Motor neuron (in vitro differentiated cells): ENCODE measurements around the gene PTCSC3. TPM values are rescaled to one million over a fixed set of nuclear protein-coding genes. Genes with fewer than 3 reads are reported as not detected.
"Not testable (repeated sequence)": the region's sequence is repeated elsewhere in the genome, so short reads cannot be mapped to it uniquely, and the experiment has no call there.

ENCODE experiments used
- ATAC-seq, 8 experiments: fragments of 200-7000 bp; cut with Tn5 transposase; replicated peaks in 6 of 8; 2 replicates each; pipeline ENCODE4 v1.8.0; 2021; ENCODE audit warnings: mild to moderate bottlenecking in 8 of 8, moderate library complexity in 8 of 8
- H3K27ac ChIP-seq, 2 donors: fragments of 250-450 bp; sonication (Bioruptor Pico); 2 replicates each; pipeline ENCODE4 v1.9.0; 2021; ENCODE audit warnings: antibody characterized with exemption in 2 of 2, mild to moderate bottlenecking in 2 of 2, moderate library complexity in 1 of 2
- H3K4me1 ChIP-seq, 2 donors: fragments of 250-450 bp; sonication (Bioruptor Pico); replicated peaks in 1 of 2; 2 replicates each; pipeline ENCODE4 v1.6.1; 2021; ENCODE audit warnings: antibody characterized with exemption in 2 of 2, mild to moderate bottlenecking in 2 of 2, moderate library complexity in 1 of 2
- H3K4me3 ChIP-seq, 5 donors: fragments of 250-450 bp; sonication (Bioruptor Pico); 2 replicates each; pipeline ENCODE4 v1.9.0; 2021; ENCODE audit warnings: antibody characterized with exemption in 5 of 5, mild to moderate bottlenecking in 5 of 5, moderate library complexity in 4 of 5
- WGBS, 10 experiments: fragments of 450-650 bp; shearing (Covaris generic); methylation state at CpG; one replicate each; pipeline ENCODE4 v1.0.0; 2022; 5-methylcytosine and 5-hydroxymethylcytosine counted together
- in situ Hi-C, 9 experiments: fragments of 400-800 bp; cut with MboI; loops; one replicate each; pipeline ENCODE4 v1.15.0; 2021; ENCODE audit warnings: low sequenced_read_pairs in 9 of 9, low pct_unique_long_range_greater_than_20kb in 2 of 9; ENCODE audit not compliant: unreplicated experiment in 9 of 9
- total RNA-seq, 8 experiments: library from RNA; unstranded; fragments of 300-600 nt; gene quantifications; 2 replicates each; pipeline versions ENCODE4 v1.2.3 to v1.2.4, GENCODE V29; 2022

The PTCSC3 gene
- total RNA-seq, 8 experiments from 2014 or later, result not detected

DNA sequence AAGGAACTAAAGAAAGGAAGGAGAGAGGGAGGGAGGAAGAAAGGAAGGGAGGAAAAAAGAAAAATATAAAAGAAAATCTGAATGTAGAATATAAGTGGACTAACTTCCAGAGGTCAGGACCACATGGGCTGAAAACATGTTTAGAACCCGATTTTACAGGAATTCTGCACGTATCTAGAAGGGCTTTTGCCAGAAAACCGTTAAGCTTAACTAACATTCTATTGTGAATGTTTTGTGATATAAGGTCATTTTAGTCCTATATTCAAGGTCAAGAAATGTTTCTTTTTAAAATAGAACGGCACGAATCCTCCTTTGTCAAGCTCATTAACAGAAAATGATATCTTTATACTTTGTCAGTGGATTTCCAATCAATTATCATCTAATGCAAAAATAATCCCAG is 13.1 kb downstream of the PTCSC3 start:
- in situ Hi-C loops, result no loop called here
- no peak overlapping the region for H3K27ac ChIP-seq
- no peak for ATAC-seq
- peaks cover 0 to 10% of the 10 kb centered on the region in 2 donors for H3K4me1 ChIP-seq
- no peak overlapping the region for H3K4me3 ChIP-seq
- 14 to 83% (median 73%) methylated on average over 3 to 5 of the region's 5 CpGs for WGBS, 10 experiments

DNA sequence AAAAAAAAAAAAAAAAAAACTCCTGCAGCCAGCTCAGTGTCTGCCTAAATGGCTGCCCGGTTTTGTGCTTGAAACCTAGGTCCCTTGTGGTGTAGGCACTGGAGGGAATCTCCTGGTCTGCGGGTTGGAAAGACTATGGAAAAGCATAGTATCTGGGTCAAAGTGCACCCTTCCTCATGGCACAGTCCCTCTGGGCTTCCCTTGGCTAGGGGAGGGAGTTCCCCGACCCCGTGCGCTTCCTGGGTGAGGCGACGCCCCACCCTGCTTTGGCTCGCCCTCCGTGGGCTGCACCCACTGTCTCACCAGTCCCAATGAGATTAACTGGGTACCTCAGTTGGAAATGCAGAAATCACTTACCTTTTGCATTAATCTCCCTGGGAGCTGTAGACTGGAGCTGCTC is 14.3 kb downstream of the PTCSC3 start:
- in situ Hi-C loops, result no loop called here
- ATAC-seq, result no peak
- H3K4me1 ChIP-seq, result peaks cover 0 to 10% of the 10 kb centered on the region in 2 donors
- no peak overlapping the region for H3K4me3 ChIP-seq
- no peak overlapping the region for H3K27ac ChIP-seq
- 53 to 93% methylated on average over 3 to 8 of the region's 9 CpGs; no CpG with 5 or more reads in 8 of the 10 experiments for WGBS, 10 experiments

- no peak overlapping the region for H3K27ac ChIP-seq
- in situ Hi-C loops, result no loop called here
- H3K4me1 ChIP-seq, result peaks cover 0 to 10% of the 10 kb centered on the region in 2 donors
- H3K4me3 ChIP-seq, result no peak overlapping the region
- ATAC-seq, result no peak
- 80 to 100% (median 86%) methylated on average over 1 to 3 of the region's 12 CpGs; no CpG with 5 or more reads in 6 of the 10 experiments for WGBS, 10 experiments
Measured at GRCh38 chr14:36161776-36162175, 14.7 kb downstream of the PTCSC3 start.

GRCh38 chr14:36151335-36151734 is 25.2 kb downstream of the PTCSC3 start:
- in situ Hi-C loops, result no loop called here
- no peaks in the 10 kb centered on the region for H3K4me1 ChIP-seq
- H3K4me3 ChIP-seq, result no peak overlapping the region
- no peak overlapping the region for H3K27ac ChIP-seq
- no peak for ATAC-seq
- 0 to 95% (median 88%) methylated on average over 2 to 3 of the region's 3 CpGs; no CpG with 5 or more reads in 1 of the 10 experiments for WGBS, 10 experiments

DNA sequence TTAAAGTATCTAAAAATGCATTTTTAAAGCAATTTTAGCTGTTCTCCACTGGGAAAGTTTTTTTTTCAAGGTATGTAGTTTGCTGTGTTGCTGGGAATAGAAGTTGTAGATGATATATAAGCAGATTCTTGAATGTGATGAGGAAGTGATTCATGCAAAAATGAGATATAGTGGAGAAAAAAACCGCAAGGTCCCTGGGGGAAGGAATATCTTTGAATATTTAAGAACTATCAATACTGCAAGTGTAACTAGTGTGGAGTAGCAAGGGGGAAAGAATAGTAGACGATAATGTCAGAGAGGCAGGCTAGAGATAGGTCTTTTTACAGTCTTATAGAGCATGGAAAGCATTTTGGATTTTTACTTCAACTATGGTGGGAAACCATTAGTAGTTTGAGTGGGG is 42.5 kb downstream of the PTCSC3 start:
- Histone ChIP-seq H3K4me1 (no peaks in the 10 kb centered on the region), H3K27ac (no peak overlapping the region), H3K4me3 (no peak overlapping the region)
- in situ Hi-C loops, result no loop called here
- ATAC-seq, result peak in 1 of 8 experiments; percentile 63
- WGBS, 10 experiments, result 20 to 95% (median 71%) methylated on average over 1 to 2 of the region's 2 CpGs; no CpG with 5 or more reads in 1 of the 10 experiments

- in situ Hi-C loops, result no loop called here
Measured at GRCh38 chr14:36132826-36133225, 43.7 kb downstream of the PTCSC3 start.

GRCh38 chr14:36130186-36130585 is 46.3 kb downstream of the PTCSC3 start:
- ATAC-seq, result no peak
- in situ Hi-C loops, result no loop called here
- H3K4me3 ChIP-seq, result no peak overlapping the region
- 0 to 100% (median 57%) methylated on average over 1 of the region's 1 CpG; no CpG with 5 or more reads in 4 of the 10 experiments for WGBS, 10 experiments
- no peaks in the 10 kb centered on the region for H3K4me1 ChIP-seq
- no peak overlapping the region for H3K27ac ChIP-seq

More at GRCh38 chr14:36132826-36133225, 43.7 kb downstream of the PTCSC3 start:
- 0 to 64% (median 29%) methylated on average over 1 of the region's 1 CpG; no CpG with 5 or more reads in 5 of the 10 experiments for WGBS, 10 experiments
- H3K4me1 ChIP-seq, result no peaks in the 10 kb centered on the region
- ATAC-seq, result no peak
- H3K4me3 ChIP-seq, result no peak overlapping the region
- H3K27ac ChIP-seq, result no peak overlapping the region

DNA sequence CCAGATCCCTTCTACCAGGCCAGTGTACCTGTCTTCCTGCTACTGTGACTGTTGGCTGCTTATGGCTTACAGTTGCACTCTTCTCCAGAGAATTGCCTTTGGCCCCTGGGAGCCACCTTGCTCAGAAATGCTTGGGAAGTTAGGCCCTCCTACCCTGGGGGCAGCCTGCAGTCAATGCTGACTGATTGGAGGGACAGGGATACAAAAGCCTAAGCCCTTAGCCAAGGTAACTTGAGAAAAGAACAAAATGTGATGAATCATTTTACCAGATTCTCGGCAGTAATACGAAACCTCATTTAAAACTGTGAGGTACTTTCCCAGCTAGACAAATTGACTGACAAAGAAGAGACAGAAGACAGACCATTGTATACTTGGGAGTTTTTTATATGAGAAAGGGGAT is 47.3 kb downstream of the PTCSC3 start:
- WGBS, 10 experiments, result 20 to 76% (median 44%) methylated on average over 1 to 2 of the region's 2 CpGs; no CpG with 5 or more reads in 3 of the 10 experiments
- ATAC-seq, result peak in 1 of 8 experiments; percentile 83
- no peak overlapping the region for H3K27ac ChIP-seq
- in situ Hi-C loops, result no loop called here
- no peaks in the 10 kb centered on the region for H3K4me1 ChIP-seq
- H3K4me3 ChIP-seq, result no peak overlapping the region

DNA sequence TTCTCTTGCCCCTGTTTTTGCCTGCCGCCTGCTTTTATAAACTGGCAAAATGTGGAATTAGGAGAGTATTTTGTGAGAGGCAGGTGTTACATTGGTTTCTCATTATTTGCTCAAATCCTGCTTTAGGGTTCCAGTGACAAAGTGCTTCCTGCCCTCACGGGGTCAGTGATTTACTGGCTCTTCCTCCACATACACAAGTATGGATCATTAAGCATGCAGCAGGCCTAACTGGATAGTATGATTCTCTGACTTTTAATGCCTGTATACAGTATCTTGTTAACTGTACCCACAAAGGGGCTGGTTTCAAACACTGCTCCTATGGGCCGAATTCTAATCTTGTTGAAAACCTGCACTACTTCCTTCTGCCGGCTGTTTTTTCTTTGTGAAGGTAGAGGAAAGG is 63.2 kb downstream of the PTCSC3 start:
- peak in 2 of 8 experiments; percentile 29 to 30 for ATAC-seq
- H3K4me1 ChIP-seq, result peaks cover 9 to 20% of the 10 kb centered on the region in 2 donors
- 8 to 100% (median 67%) methylated on average over 1 to 3 of the region's 4 CpGs; no CpG with 5 or more reads in 2 of the 10 experiments for WGBS, 10 experiments
- no peak overlapping the region for H3K4me3 ChIP-seq
- no peak overlapping the region for H3K27ac ChIP-seq
- in situ Hi-C loops, result loop anchor here in 1 of 9 experiments (25.0 kb wide), 1 partner anchor 274 kb away; no protein-coding TSS in a partner anchor

DNA sequence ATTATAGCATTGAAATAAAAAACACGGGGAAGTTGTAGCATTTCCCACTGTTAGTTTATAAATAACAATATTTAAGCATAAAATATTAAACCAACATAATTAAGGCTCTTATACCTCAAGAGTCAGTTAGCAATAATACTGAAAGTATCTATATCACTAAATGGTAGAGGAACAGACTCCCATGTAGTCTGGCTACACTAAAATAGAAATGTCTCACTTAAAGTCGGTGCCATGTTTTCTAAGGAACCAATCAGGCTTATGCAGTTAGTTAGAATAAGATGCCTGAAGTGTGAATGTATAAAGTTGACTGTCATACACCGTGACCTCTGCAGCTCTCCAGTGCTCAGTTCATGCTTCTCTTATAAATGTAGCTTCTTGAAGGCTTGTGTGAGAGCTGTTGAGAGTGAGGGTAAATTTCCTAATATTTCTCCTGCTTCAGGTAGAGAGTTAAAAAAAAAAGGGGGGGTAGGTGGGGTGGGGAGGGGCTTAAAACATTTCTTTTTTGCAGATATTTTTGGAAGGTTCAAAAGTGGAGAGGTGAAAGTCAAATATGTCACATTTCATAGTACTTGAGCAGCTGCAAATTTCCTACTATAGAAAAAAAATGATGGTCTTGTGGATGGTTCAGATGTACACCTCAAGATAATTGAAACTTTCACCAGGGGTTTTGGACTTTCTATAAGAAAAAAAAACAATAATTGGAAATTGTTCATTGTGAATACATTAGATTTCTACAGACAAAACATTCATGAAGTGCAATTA is 64.5 kb downstream of the PTCSC3 start:
- in situ Hi-C loops, result loop anchor here in 1 of 9 experiments (25.0 kb wide), 1 partner anchor 275 kb away; no protein-coding TSS in a partner anchor
- no peak for ATAC-seq
- 0 to 94% (median 72%) methylated on average over 1 to 3 of the region's 3 CpGs for WGBS, 10 experiments

GRCh38 chr14:36105401-36105800 is 71.1 kb downstream of the PTCSC3 start:
- no peak overlapping the region for H3K27ac ChIP-seq
- no peak overlapping the region for H3K4me3 ChIP-seq
- H3K4me1 ChIP-seq, result no peaks in the 10 kb centered on the region
- 0 to 40% (median 0%) methylated on average over 1 of the region's 1 CpG; no CpG with 5 or more reads in 3 of the 10 experiments for WGBS, 10 experiments
- in situ Hi-C loops, result loop anchor here in 1 of 9 experiments (25.0 kb wide), 1 partner anchor 282 kb away; no protein-coding TSS in a partner anchor
- ATAC-seq, result peak in 3 of 8 experiments; percentile 42 to 82 (median 78)

More for the DNA sequence above, 64.5 kb downstream of the PTCSC3 start:
- peaks cover 9 to 20% of the 10 kb centered on the region in 2 donors for H3K4me1 ChIP-seq
- H3K27ac ChIP-seq, result no peak overlapping the region
- H3K4me3 ChIP-seq, result no peak overlapping the region

DNA sequence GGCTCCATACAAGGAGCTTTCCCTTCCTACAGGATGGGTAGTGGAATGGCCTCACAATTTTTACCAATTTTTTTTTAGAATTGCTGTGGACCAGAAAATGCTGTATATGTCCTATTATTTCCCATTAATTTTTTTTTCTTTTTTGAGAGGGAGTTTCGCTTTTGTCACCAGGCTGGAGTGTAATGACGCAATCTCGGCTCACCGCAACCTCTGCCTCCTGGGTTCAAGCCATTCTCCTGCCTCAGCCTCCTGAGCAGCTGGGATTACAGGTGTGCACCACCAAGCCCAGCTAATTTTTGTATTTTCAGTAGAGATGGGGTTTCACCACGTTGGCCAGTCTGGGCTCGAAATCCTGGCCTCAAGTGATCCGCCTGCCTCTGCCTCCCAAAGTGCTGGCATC is 72.3 kb downstream of the PTCSC3 start:
- 10 to 100% (median 63%) methylated on average over 1 to 7 of the region's 7 CpGs; no CpG with 5 or more reads in 1 of the 10 experiments for WGBS, 10 experiments
- not testable (repeated sequence) for H3K4me1 ChIP-seq, H3K4me3 ChIP-seq, ATAC-seq, H3K27ac ChIP-seq
- in situ Hi-C loops, result loop anchor here in 1 of 9 experiments (25.0 kb wide), 1 partner anchor 283 kb away; no protein-coding TSS in a partner anchor

GRCh38 chr14:36099619-36100018 is 76.9 kb downstream of the PTCSC3 start:
- no peak for ATAC-seq
- Histone ChIP-seq H3K27ac (no peak overlapping the region), H3K4me1 (no peaks in the 10 kb centered on the region), H3K4me3 (no peak overlapping the region)
- in situ Hi-C loops, result loop anchor here in 1 of 9 experiments (25.0 kb wide), 1 partner anchor 288 kb away; no protein-coding TSS in a partner anchor
- 74 to 100% (median 87%) methylated on average over 1 to 4 of the region's 4 CpGs for WGBS, 10 experiments
